Upper lobe of right lung (tissue), 1 donor: ENCODE measurements around the gene A2ML1. TPM values are rescaled to one million over a fixed set of nuclear protein-coding genes. Genes with fewer than 3 reads are reported as not detected.
A peak's percentile ranks its signal among the peaks of the same experiment; 100 is the strongest.
"Not testable (repeated sequence)": the region's sequence is repeated elsewhere in the genome, so short reads cannot be mapped to it uniquely, and the experiment has no call there.

Experiments used
- ATAC-seq: fragments of 200-7000 bp; cut with Tn5 transposase; one replicate; pipeline ENCODE4 v1.9.1; 2020; ENCODE audit warnings: mild to moderate bottlenecking, moderate library complexity
- DNase-seq: peaks from one replicate; pipeline ENCODE4 v3.0.0-alpha.2; 2020
- H3K27ac ChIP-seq: fragments of 200-600 bp; one replicate; pipeline ENCODE4 v1.8.0; 2022
- H3K27me3 ChIP-seq: fragments of 200-600 bp; one replicate; pipeline ENCODE4 v1.8.0; 2022; ENCODE audit warnings: mild to moderate bottlenecking
- H3K36me3 ChIP-seq: fragments of 200-600 bp; one replicate; pipeline ENCODE4 v1.8.0; 2022
- H3K4me1 ChIP-seq: fragments of 200-600 bp; one replicate; pipeline ENCODE4 v1.8.0; 2022
- H3K4me3 ChIP-seq: fragments of 200-600 bp; one replicate; pipeline ENCODE4 v1.8.0; 2022; ENCODE audit warnings: mild to moderate bottlenecking
- H3K9me3 ChIP-seq: fragments of 200-600 bp; one replicate; pipeline ENCODE4 v1.8.0; 2022
- intact Hi-C: fragments of 100-400 bp; cut with DNase I; formaldehyde crosslinking; loops from one replicate; pipeline ENCODE4 v1.11.0; 2022
- total RNA-seq: library from RNA; stranded (reverse); fragmentation: NEBNext Ultra II Directional; extraction: Animal tissue kit (Norgen Biotek cat#: 25700); gene quantifications from one replicate; pipeline ENCODE4 v1.2.1, GENCODE V29; 2021
- TF ChIP-seq, protein P1 (sequence below): fragments of 200-600 bp; IDR thresholded peaks from one replicate; pipeline ENCODE4 v1.8.0; 2022; ENCODE audit warnings: antibody characterized with exemption
- donor health status: DM: no; HTN: yes; CAD: no; lungs with severe emphysema.

Gene A2ML1
- total RNA-seq, 1 donor from 2014 or later, result not detected

DNA sequence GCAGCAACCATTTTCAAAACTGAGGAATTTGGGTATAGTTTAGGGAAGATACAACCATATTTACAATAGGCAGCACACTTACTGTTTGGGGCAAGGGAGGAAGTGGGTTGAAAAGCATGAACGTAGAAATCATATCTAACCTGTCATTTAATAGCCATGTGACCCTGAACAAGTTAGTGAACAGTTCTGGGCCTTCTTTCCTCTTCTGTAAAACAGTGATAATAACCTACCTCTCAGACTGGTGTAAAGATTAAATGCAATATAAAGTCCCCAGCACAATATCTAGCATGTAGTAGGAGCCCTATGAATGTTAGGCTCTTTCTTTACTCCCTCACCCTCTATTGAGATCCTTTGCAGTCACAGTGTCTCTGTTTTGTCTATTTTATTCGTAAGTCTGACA lies 33.5 kb downstream of the A2ML1 start:
- Histone ChIP-seq H3K27me3 (no peaks in the 10 kb centered on the region), H3K4me1 (no peaks in the 10 kb centered on the region), H3K36me3 (no peaks in the 10 kb centered on the region)

DNA sequence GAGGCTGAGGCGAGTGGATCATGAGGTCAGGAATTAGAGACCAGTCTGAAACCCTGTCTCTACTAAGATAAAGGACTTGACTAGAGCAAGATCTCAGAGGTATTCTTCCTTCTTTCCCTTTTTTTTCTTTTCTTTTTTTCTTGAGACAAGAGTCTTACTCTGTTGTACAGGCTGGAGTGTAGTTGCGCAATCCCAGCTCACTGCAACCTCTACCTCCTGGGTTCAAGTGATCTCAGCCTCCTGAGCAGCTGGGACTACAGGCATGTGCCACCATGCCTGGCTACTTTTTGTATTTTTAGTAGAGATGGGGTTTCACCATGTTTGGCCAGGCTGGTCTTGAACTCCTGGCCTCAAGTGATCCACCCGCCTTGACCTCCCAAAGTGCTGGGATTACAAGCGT lies 37.0 kb downstream of the A2ML1 start:
- H3K27me3 ChIP-seq, H3K9me3 ChIP-seq, H3K36me3 ChIP-seq, ATAC-seq, H3K4me3 ChIP-seq, H3K4me1 ChIP-seq, intact Hi-C loops, DNase-seq, H3K27ac ChIP-seq: not testable (repeated sequence)

More for the DNA sequence above, 33.5 kb downstream of the A2ML1 start:
- no peaks in the 10 kb centered on the region for H3K9me3 ChIP-seq
- TF ChIP-seq, protein P1, sequence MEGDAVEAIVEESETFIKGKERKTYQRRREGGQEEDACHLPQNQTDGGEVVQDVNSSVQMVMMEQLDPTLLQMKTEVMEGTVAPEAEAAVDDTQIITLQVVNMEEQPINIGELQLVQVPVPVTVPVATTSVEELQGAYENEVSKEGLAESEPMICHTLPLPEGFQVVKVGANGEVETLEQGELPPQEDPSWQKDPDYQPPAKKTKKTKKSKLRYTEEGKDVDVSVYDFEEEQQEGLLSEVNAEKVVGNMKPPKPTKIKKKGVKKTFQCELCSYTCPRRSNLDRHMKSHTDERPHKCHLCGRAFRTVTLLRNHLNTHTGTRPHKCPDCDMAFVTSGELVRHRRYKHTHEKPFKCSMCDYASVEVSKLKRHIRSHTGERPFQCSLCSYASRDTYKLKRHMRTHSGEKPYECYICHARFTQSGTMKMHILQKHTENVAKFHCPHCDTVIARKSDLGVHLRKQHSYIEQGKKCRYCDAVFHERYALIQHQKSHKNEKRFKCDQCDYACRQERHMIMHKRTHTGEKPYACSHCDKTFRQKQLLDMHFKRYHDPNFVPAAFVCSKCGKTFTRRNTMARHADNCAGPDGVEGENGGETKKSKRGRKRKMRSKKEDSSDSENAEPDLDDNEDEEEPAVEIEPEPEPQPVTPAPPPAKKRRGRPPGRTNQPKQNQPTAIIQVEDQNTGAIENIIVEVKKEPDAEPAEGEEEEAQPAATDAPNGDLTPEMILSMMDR, result no peak
- intact Hi-C loops, result no loop called here
- ATAC-seq (no peak), DNase-seq (no peak)
- no peak overlapping the region for H3K27ac ChIP-seq
- H3K4me3 ChIP-seq, result no peak overlapping the region

DNA sequence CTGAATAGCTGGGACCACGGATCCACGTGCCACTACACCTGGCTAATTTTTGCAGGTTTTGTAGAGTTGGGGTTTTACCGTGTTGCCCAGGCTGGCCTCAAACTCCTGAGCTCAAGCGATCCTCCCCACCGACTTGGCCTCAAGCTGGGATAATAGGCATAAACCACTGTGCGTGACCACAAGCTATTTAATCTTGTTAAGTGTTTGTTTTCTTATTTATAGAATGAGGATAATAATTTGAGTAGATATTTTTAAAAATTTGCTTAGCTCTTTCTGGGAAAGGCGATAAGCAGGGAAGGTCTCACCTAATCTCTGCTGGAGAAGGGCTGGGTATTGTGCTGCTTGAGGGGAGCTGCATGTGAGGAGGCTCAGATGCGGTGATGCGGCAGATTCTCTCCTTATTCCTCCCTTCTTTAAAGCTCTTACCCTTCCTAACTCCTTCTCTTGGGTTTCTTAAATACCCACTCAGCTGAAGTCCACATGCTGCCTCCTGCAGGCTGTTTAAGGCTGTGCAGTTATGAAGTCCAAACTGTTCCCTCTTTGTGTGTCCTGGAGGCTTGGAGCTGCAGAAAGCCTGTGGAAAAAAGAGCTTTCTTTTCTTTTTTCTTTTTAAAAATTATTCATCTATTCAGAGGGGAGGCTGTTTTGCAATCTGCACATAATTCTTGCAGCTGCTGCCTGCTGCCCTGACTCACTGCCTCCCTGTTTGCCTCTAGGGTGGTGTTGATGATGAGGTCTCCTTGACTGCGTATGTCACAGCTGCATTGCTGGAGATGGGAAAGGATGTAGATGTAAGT lies 37.9 kb downstream of the A2ML1 start:
- intact Hi-C loops, result no loop called here
- peak; percentile 79 for ATAC-seq

DNA sequence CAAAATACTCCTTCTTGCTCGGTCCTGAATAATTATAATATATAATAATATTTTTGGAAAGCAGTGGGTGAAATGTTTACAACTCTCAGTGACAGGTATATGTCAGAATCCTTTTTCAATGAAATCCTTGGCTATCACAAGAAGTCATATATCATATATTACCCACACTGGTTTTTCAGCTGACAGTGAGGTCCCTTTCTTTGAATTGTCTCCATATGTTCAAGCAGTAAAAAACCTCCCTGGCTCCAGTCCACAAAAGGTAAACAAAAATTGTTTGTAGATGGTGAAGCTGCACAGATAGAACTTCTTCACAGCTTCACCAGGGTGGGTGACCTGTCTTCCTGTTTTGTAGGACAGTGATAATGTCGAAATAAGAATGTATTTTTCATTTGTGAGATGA lies 44.0 kb downstream of the A2ML1 start:
- Histone ChIP-seq H3K27me3 (no peaks in the 10 kb centered on the region), H3K27ac (no peak overlapping the region), H3K9me3 (no peaks in the 10 kb centered on the region), H3K4me3 (no peak overlapping the region), H3K4me1 (no peaks in the 10 kb centered on the region), H3K36me3 (no peaks in the 10 kb centered on the region)
- intact Hi-C loops, result no loop called here
- ATAC-seq (no peak), DNase-seq (no peak)
- TF ChIP-seq, protein P1, result no peak

More for the DNA sequence above, 37.9 kb downstream of the A2ML1 start:
- no peaks in the 10 kb centered on the region for H3K9me3 ChIP-seq
- no peak overlapping the region for H3K27ac ChIP-seq
- TF ChIP-seq, protein P1, result peak; percentile 64
- no peaks in the 10 kb centered on the region for H3K27me3 ChIP-seq
- H3K36me3 ChIP-seq, result no peaks in the 10 kb centered on the region
- no peaks in the 10 kb centered on the region for H3K4me1 ChIP-seq
- H3K4me3 ChIP-seq, result no peak overlapping the region
- DNase-seq, result no peak

DNA sequence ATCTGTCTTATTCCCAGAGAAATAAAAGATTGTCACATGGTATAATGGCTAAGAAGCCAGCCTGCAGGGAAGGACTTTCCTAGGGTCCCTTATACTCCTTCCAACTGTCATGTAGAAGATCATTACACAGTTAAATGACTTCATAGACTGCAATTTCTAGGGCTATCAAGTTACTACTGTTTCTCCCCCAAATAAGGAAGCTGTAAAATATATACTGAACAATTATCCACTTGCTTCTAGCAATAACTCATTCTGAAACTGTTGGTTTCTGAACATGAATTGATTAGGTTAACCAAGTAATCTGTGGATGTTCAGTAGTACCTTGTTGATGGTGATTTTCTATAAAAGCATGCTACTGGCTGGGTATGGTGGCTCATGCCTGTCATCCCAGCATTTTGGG lies 44.6 kb downstream of the A2ML1 start:
- DNase-seq (no peak), ATAC-seq (no peak)
- H3K27ac ChIP-seq, result no peak overlapping the region
- intact Hi-C loops, result no loop called here
- H3K4me1 ChIP-seq, result no peaks in the 10 kb centered on the region
- H3K9me3 ChIP-seq, result no peaks in the 10 kb centered on the region
- TF ChIP-seq, protein P1, result no peak
- H3K27me3 ChIP-seq, result no peaks in the 10 kb centered on the region
- no peaks in the 10 kb centered on the region for H3K36me3 ChIP-seq
- H3K4me3 ChIP-seq, result no peak overlapping the region

DNA sequence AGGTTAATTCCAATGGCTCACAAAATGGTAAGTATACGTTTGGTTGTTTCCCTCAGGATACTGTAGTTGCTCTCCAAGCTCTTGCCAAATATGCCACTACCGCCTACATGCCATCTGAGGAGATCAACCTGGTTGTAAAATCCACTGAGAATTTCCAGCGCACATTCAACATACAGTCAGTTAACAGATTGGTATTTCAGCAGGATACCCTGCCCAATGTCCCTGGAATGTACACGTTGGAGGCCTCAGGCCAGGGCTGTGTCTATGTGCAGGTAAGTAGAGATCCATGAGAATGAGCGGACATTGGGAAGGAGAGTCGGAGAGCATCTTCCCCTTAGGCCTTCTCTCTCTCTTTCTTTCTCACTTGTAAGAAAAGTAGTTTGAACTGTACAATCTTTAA lies 45.4 kb downstream of the A2ML1 start:
- no peak for ATAC-seq
- Histone ChIP-seq H3K4me3 (no peak overlapping the region), H3K4me1 (no peaks in the 10 kb centered on the region), H3K36me3 (no peaks in the 10 kb centered on the region), H3K9me3 (no peaks in the 10 kb centered on the region), H3K27me3 (no peaks in the 10 kb centered on the region), H3K27ac (no peak overlapping the region)
- TF ChIP-seq, protein P1, result no peak
- intact Hi-C loops, result no loop called here
- no peak for DNase-seq
